IPS-NIHi11 (cell line): ENCODE measurements around the gene TERT.
"Not testable (repeated sequence)": the region's sequence is repeated elsewhere in the genome, so short reads cannot be mapped to it uniquely, and the experiment has no call there.

Source experiments
- DNase-seq: peaks from one replicate; pipeline ENCODE4 v3.0.0; 2012; ENCODE audit warnings: mixed read lengths, low spot score

Gene TERT

DNA sequence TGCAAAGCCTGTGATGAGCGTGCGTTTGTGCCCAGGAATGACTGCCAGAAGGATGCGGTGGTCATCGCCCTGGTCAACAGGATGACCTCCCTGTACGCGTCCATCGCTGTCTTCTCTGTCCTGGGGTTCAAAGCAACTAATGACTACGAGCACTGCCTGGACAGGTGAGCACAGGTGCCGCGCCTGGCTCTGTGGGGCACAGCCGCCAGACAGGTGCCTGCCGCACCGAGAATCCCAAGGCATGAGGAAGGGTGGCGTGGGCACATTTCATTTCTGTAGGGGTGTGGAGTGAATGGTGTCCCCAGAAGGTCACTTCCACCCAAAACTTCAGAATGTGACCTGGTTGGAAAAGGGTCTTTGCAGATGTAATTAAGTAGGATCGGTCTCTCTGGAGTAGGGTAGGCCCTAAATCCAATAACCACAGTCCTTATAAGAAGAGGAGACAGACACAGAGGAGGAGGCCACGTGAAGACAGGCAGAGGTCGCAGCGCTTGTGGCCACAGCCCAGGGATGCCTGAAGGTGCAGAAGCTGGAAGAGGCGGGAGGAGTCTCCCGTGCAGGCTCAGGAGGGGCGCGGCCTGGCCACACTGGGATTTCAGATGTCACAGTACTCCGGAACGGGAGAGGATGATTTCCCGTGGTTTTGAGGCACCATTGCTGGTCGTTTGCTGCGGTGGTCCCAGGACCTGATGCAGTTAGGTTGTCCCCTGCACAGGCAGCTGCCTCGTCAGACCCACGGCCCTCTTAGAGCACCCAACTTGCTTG is 54.2 kb downstream of the TERT start:
- no peak for DNase-seq

- DNase-seq: no peak
Observed at GRCh38 chr5:1239505-1240251, 55.2 kb downstream of the TERT start.

- no peak for DNase-seq
Observed at GRCh38 chr5:1235838-1236237, 59.0 kb downstream of the TERT start.

DNA sequence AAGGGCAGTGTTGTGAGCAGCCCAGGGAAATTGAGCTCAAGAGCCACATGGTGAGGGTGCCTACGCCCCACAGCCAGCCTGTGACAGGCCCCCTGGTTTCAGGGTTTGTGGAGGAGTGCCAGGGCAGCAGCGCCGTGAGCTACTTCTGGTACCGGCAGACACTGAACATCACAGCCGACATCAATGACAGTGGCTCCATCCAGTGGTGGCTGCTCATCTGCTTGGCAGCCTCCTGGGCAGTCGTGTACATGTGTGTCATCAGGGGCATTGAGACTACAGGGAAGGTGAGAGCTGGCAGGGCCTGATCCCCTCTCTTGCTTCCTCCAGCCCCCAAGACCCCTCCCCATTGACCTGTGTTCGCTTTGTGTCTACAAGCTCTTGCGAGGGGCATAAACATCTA is 59.5 kb downstream of the TERT start:
- DNase-seq: no peak

DNA sequence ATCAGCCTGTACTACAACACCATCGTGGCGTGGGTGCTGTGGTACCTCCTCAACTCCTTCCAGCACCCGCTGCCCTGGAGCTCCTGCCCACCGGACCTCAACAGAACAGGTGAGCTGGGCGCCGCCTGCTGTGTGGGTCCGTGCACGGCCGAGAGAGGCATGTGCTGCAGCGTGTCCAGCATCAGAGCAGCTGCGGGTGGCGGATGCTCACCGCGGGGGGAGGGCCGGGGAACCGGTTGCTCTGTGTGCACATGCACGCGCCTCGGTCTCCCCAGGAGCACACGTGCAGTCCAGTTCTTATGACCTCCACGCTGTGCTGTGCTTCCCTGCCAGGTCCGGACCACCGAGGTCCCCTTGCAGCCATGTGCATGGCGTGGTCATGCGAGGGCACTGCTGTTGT is 62.1 kb downstream of the TERT start:
- no peak for DNase-seq

DNA sequence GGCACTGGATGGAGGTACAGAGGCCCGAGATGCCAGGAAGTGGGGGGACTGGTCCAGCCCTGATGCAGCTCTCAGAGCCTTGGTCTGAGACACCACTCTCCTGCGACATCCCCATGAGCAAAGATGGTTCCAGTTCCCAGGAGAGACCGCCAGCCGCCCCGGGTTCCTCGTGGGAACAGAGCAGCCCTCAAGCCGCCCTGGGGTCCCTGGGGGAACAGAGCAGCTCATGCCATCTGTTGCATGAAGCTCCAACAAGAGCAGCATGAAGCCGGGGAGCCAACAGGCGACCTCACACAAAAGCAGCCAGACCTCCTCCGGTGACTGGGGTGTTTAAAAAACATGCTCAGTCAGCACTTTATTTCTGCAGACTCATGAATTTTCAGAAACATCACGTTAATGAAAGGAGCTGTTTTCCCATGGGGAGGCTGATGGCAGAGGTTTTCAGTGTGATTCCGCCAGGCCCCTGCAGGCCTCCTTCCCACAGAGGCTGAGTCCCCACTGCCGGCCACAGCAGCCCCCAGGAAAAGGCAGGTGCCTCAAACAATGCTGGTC is 63.4 kb downstream of the TERT start:
- no peak for DNase-seq

DNA sequence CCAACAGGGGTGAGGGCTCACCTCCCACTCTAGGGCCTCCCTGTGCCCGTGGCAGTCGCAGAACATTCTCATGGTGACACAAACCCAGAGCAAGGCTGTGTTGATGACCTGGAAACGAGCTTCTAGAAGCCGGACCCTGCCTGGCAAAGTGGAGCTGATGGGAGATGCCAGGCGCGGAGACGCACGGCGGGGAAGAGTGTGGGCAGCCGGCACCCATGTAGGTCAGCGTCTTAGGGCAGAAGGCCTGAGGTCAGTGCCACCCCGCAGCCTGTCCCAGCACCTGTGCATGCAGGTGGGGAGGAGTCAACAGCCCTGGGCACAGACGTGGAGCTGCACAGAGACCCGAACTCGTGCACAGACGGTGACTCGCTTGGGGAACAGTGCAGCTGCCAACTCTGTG is 64.3 kb downstream of the TERT start:
- DNase-seq: no peak

GRCh38 chr5:1229822-1230221 is 65.0 kb downstream of the TERT start:
- DNase-seq: no peak

GRCh38 chr5:1229023-1229422 is 65.8 kb downstream of the TERT start:
- DNase-seq: not testable (repeated sequence)

- DNase-seq: no peak
Observed at GRCh38 chr5:1228120-1228519, 66.7 kb downstream of the TERT start.

- peak; percentile 55 for DNase-seq
Observed at GRCh38 chr5:1227667-1228066, 67.2 kb downstream of the TERT start.

- DNase-seq: no peak
Observed at GRCh38 chr5:1226839-1227581, 67.9 kb downstream of the TERT start.

GRCh38 chr5:1226231-1226630 is 68.6 kb downstream of the TERT start:
- no peak for DNase-seq

DNA sequence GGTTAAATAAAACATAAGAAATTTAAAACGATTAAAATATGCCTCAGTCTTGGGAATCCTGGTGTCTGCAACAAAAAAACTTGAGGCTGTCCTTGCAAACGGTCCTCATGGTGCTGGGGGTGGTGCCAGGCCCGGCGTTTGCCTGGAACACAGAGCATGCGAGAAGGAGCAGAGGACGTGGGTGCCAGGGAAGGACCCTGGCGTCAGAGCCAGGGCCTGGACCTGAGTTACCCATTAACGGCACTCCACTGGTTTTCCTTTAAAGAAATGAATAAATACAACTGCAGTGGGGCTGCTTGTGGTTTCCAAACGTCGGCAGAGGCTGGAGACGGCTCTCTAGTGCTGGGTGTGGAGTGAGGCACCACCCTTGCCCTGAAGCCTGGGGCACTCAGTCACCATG is 69.8 kb downstream of the TERT start, which contains the start of gene SLC6A18:
Gene SLC6A18 (plus strand): TSS at position 301 of the 400 bp plus-strand sequence. CDS start 97 bp downstream, at position 398.
- DNase-seq: no peak

GRCh38 chr5:1224631-1225030 is 70.2 kb downstream of the TERT start:
- DNase-seq: no peak

DNA sequence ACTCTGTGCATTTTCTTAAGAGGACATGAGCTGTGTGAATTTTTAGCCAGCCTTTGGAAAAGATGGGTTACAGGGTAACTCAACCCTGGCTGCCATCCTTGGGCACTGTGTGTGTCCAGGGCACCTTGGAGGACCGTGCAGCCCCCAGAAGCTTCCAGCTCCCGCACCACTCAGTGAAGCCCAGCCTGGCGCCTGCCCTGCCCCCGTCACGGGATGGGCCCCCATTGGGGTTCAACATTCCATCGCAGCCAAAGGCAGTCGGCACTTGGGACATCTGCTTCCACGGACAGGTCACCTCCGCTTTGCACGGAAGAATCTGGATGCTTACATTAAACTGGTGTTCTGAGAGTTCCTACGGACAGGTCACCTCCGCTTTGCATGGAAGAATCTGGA is 71.6 kb downstream of the TERT start:
- DNase-seq: no peak

GRCh38 chr5:1222621-1223277 is 72.1 kb downstream of the TERT start:
- DNase-seq: no peak

- no peak for DNase-seq
Observed at GRCh38 chr5:1222147-1222546, 72.7 kb downstream of the TERT start.

DNA sequence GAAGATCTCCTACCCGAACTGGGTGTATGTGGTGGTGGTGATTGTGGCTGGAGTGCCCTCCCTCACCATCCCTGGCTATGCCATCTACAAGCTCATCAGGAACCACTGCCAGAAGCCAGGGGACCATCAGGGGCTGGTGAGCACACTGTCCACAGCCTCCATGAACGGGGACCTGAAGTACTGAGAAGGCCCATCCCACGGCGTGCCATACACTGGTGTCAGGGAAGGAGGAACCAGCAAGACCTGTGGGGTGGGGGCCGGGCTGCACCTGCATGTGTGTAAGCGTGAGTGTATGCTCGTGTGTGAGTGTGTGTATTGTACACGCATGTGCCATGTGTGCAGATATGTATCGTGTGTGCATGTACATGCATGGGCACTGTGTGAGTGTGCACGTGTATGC is 73.1 kb downstream of the TERT start:
- no peak for DNase-seq

DNA sequence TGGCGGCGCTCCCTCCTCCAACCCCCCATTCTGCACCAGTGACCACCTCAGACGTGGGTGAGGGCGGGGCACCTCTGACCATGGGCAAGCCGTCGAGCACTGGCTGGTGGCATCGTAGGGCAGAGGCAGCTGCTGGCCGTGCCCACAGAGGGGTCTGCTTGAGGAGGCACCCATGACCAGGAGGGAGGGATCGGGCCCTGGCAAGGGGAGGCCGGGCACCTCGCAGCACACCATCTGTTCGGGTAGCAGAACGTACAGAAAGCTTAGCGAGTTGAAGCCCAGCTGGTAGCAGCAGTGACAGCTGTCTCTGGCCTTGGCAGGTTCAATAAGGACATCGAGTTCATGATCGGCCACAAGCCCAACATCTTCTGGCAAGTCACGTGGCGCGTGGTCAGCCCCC is 74.0 kb downstream of the TERT start:
- no peak for DNase-seq

DNA sequence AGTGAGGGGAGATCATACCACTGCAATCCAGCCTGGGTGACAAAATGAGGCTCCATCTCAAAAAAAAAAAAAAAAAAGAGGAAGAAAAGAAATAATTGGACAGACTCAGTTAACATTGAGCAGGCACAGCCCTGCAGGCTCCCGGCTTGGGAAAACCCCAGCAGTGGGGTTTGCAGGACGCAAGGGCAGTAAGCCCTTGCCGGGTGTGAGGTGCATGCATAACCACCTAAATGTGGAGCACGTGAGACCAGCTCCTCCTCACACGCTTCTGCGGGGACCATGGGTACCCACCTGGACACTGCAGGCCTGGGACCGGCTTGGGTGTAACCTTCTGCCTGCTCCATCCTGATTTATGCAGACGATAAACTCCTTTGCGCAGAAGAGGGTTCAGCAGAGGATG is 74.5 kb downstream of the TERT start:
- DNase-seq: no peak

DNA sequence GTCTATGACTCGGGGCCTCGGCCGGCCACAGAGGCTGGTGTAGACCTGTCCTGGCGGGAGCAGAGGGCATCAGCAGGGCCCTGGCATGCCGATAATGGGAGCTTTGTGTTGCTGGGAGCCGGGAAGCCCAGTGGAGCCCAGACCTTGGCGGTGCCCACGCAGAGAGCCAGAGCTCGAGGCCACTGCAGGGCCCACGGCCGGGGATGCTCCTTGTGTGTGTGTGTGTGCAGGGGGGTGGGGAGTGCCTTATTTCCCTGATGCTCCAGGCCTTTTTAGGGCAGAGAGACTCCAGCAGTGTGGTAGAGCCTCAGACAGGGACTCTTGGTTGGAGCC is 75.1 kb downstream of the TERT start:
- DNase-seq: no peak
